Measurements from ENCODE around the gene TMSB10.
"Not testable (repeated sequence)": the region's sequence is repeated elsewhere in the genome, so short reads cannot be mapped to it uniquely, and the experiment has no call there.

Gene TMSB10

GRCh38 chr2:84904717-84905174, 710 bp upstream of the TMSB10 start:
- peak; percentile 49 for DNase-seq (ENCODE audit: low spot score)

GRCh38 chr2:84906108-84906899, 848 bp downstream of the TMSB10 start:
- no peak for DNase-seq (ENCODE audit: low spot score)

- peak; percentile 49 for DNase-seq (ENCODE audit: low spot score)
These were observed 1.7 kb downstream of the TMSB10 start for GRCh38 chr2:84906900-84907714.

GRCh38 chr2:84908948-84909713, 3.7 kb downstream of the TMSB10 start:
- no peak for DNase-seq (ENCODE audit: low spot score)

GRCh38 chr2:84911135-84911678, 5.8 kb downstream of the TMSB10 start:
- DNase-seq (ENCODE audit: low spot score): no peak

GRCh38 chr2:84912984-84913383, 7.5 kb downstream of the TMSB10 start:
- no peak for DNase-seq (ENCODE audit: low spot score)

- no peak for DNase-seq (ENCODE audit: low spot score)
These were observed 8.9 kb downstream of the TMSB10 start for GRCh38 chr2:84914334-84914733.

GRCh38 chr2:84915675-84916074, 10.2 kb downstream of the TMSB10 start:
- DNase-seq (ENCODE audit: low spot score): not testable (repeated sequence)

- DNase-seq (ENCODE audit: low spot score): not testable (repeated sequence)
These were observed 12.4 kb downstream of the TMSB10 start for GRCh38 chr2:84917821-84918220.

GRCh38 chr2:84918430-84918829, 13.0 kb downstream of the TMSB10 start:
- DNase-seq (ENCODE audit: low spot score): no peak

GRCh38 chr2:84919885-84920580, 14.6 kb downstream of the TMSB10 start:
- DNase-seq (ENCODE audit: low spot score): peak; percentile 63

- DNase-seq (ENCODE audit: low spot score): no peak
These were observed 17.6 kb downstream of the TMSB10 start for GRCh38 chr2:84923009-84923408.

- DNase-seq (ENCODE audit: low spot score): no peak
These were observed 19.0 kb downstream of the TMSB10 start for GRCh38 chr2:84924173-84925106.

GRCh38 chr2:84925336-84925723, 19.9 kb downstream of the TMSB10 start:
- no peak for DNase-seq (ENCODE audit: low spot score)

GRCh38 chr2:84925724-84926376, 20.4 kb downstream of the TMSB10 start:
- DNase-seq (ENCODE audit: low spot score): peak; percentile 70

- no peak for DNase-seq (ENCODE audit: low spot score)
These were observed 21.8 kb downstream of the TMSB10 start for GRCh38 chr2:84927275-84927627.

GRCh38 chr2:84931384-84931821, 25.9 kb downstream of the TMSB10 start:
- DNase-seq (ENCODE audit: low spot score): no peak

- no peak for DNase-seq (ENCODE audit: low spot score)
These were observed 32.9 kb downstream of the TMSB10 start for GRCh38 chr2:84938194-84938879.

GRCh38 chr2:84939426-84940087, 34.1 kb downstream of the TMSB10 start:
- no peak for DNase-seq (ENCODE audit: low spot score)
